ENCODE results near the gene BLMH. TPM values are rescaled to one million over a fixed set of nuclear protein-coding genes. Genes with fewer than 3 reads are reported as not detected.

Gene BLMH
- total and polyA plus RNA-seq, 2 donors (not counting 3 experiments of a cell fraction or from before 2014, with no cell fraction given): 24.6 to 65.8 TPM

DNA sequence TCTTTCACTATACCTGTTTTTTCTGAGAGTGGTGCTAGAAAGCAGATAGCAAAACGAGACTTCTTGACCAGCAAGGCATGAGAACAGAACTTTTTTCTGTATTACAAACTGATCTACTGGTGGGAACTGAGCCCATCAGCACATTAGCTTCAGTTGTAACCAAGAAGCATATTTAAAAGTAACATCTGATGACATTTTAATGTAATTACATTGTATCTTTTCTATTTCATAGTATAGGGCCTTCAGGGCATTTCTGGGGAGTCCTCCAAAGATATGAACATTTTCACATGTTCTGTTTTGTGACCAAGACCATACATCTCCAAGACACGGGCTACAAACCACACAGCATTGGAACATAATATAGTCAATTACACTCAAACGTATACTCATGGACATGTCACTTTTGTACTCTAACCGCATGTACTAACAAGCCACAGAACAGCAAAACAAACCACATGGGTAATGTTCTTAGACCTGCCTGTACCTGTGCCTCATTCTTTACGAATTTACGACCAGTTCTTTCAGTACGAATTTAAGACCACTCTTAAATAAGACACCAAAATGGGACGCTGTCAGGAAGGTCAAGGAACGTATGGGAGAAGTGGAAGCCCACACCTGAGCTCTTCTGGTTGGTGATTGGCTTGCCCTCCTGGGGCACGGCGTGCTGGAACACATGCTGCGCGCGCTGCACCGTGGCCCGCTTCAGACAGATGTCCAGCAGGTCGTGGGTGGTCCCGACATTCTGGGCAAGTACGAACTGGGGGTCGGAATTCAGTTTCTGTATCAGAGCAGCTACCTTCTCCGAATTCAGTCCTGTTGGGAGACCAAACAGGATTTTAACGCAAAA, 825 bp downstream of the BLMH start:
- H3K9ac ChIP-seq (replicated peaks; ENCODE audit: extremely low read depth, insufficient read depth, low read length): peak overlapping the region; percentile 89
- H3K27me3 ChIP-seq (ENCODE audit: control insufficient read depth in 2 of 2, insufficient read depth in 2 of 2, low read length in 2 of 2): peaks cover 0 to 2% of the 10 kb centered on the region in 2 experiments
- TF ChIP-seq MYC (IDR thresholded peaks at IDR 0.05; ENCODE audit: low read depth, low read length) (no peak), POLR2A (IDR thresholded peaks at IDR 0.05; ENCODE audit: low read depth, low read length) (no peak), POLR2AphosphoS5 (IDR thresholded peaks at IDR 0.05; ENCODE audit: insufficient read depth, low read depth, low read length) (no peak), JUN (IDR thresholded peaks at IDR 0.05; ENCODE audit: borderline replicate concordance, insufficient read depth, insufficient read length, low read depth) (no peak), FOS (IDR thresholded peaks at IDR 0.05; ENCODE audit: borderline replicate concordance, insufficient read depth, low read length) (no peak), EZH2 (IDR thresholded peaks at IDR 0.05; ENCODE audit: borderline replicate concordance, low read depth, low read length, severe bottlenecking) (no peak)
- TF ChIP-seq, protein P1, sequence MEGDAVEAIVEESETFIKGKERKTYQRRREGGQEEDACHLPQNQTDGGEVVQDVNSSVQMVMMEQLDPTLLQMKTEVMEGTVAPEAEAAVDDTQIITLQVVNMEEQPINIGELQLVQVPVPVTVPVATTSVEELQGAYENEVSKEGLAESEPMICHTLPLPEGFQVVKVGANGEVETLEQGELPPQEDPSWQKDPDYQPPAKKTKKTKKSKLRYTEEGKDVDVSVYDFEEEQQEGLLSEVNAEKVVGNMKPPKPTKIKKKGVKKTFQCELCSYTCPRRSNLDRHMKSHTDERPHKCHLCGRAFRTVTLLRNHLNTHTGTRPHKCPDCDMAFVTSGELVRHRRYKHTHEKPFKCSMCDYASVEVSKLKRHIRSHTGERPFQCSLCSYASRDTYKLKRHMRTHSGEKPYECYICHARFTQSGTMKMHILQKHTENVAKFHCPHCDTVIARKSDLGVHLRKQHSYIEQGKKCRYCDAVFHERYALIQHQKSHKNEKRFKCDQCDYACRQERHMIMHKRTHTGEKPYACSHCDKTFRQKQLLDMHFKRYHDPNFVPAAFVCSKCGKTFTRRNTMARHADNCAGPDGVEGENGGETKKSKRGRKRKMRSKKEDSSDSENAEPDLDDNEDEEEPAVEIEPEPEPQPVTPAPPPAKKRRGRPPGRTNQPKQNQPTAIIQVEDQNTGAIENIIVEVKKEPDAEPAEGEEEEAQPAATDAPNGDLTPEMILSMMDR (IDR thresholded peaks at IDR 0.05; ENCODE audit: extremely low read depth in 1 of 2, insufficient read depth in 1 of 2, low read depth in 1 of 2, low read length in 2 of 2): no peak
- dilution Hi-C loops (cut with MboI; ENCODE audit: extremely low pct_ligation_motif_present, low sequenced_read_pairs) (no loop called here), intact Hi-C loops (cut with micrococcal nuclease) (no loop called here)
- no peaks in the 10 kb centered on the region for H3K9me3 ChIP-seq (replicated peaks; ENCODE audit: control insufficient read depth, insufficient read depth, low read length)
- H4K20me1 ChIP-seq (replicated peaks; ENCODE audit: control insufficient read depth, extremely low read depth, insufficient read depth, low read length): no peaks in the 10 kb centered on the region
- TSS peak; percentile 39 for BruUV-seq (replicated peaks)
- H3K4me3 ChIP-seq (replicated peaks in 1 of 3; ENCODE audit: insufficient read depth in 1 of 3, low read depth in 1 of 3, low read length in 3 of 3): peak overlapping the region; percentile 23 to 86 (median 62)
- CTCF ChIA-PET: interaction anchor here (0.9 to 1.8 kb wide), 11 partner anchors 34 to 424 kb away, joined by 3 to 12 read pairs (median 5); partner anchors contain the start of gene GOSR1
- peak overlapping the region; percentile 82 for H3K4me2 ChIP-seq (ENCODE audit: insufficient read depth, low read length)
- FAIRE-seq (no peak), DNase-seq (ENCODE audit: low read depth, low spot score) (peak; percentile 57)
- H2AFZ ChIP-seq (ENCODE audit: low read depth, low read length): peak overlapping the region; percentile 4
- peaks cover 15% of the 10 kb centered on the region for H3K4me1 ChIP-seq (ENCODE audit: control insufficient read depth, extremely low read depth, insufficient read depth, low read length)
- H3K79me2 ChIP-seq (ENCODE audit: control insufficient read depth, insufficient read depth, low read length): peaks cover 16% of the 10 kb centered on the region
- POLR2A ChIA-PET: interaction anchor here (0.5 kb wide), 1 partner anchor 224 kb away, joined by 3 read pairs; no protein-coding TSS in a partner anchor
- H3K36me3 ChIP-seq (ENCODE audit: control insufficient read depth in 2 of 2, extremely low read depth in 1 of 2, insufficient read depth in 2 of 2, low read length in 2 of 2): peaks cover 0 to 4% of the 10 kb centered on the region in 2 experiments
- H3K27ac ChIP-seq (ENCODE audit: insufficient read depth, low read depth, low read length): peak overlapping the region; percentile 1
- H3K9me1 ChIP-seq (replicated peaks; ENCODE audit: control insufficient read depth, extremely low read depth, insufficient read depth, low read length): no peaks in the 10 kb centered on the region

Measured in endothelial cell of umbilical vein (primary cell).